ENCODE measurements around the gene TUBA1B. TPM values are rescaled to one million over a fixed set of nuclear protein-coding genes. Genes with fewer than 3 reads are reported as not detected.
A peak's percentile ranks its signal among the peaks of the same experiment; 100 is the strongest.

TUBA1B gene
- polyA plus RNA-seq, 1 experiment = 3,601 TPM

- Histone ChIP-seq H3K36me3 (ENCODE audit: control insufficient read depth, insufficient read depth, low read length) (peaks cover 45% of the 10 kb centered on the region), H3K27me3 (ENCODE audit: control insufficient read depth, insufficient read depth, low read length) (no peaks in the 10 kb centered on the region), H3K4me3 (ENCODE audit: low read depth, low read length) (no peak overlapping the region)
- DNase-seq (ENCODE audit: low read depth) = no peak
- CTCF ChIA-PET = interaction anchor here (0.6 to 9.8 kb wide), 9 partner anchors 9 to 37 kb away, joined by 3 to 145 read pairs (median 5); partner anchors contain the start of gene TUBA1B
- no peak for TF ChIP-seq CTCF (IDR thresholded peaks at IDR 0.05; ENCODE audit: insufficient read depth, low read depth, low read length)
- POLR2A ChIA-PET = interaction anchor here (0.5 kb wide), 1 partner anchor 166 kb away, joined by 3 read pairs; no protein-coding TSS in a partner anchor
These were observed 30.8 kb downstream of the TUBA1B start for GRCh38 chr12:49100380-49100779.

GRCh38 chr12:49098703-49099102 is 32.5 kb downstream of the TUBA1B start:
- CTCF ChIA-PET = interaction anchor here (0.7 to 9.8 kb wide), 21 partner anchors 10 to 238 kb away, joined by 3 to 145 read pairs (median 7); partner anchors contain the start of genes C1QL4, LMBR1L, RHEBL1 and TUBA1B
- Histone ChIP-seq H3K27me3 (ENCODE audit: control insufficient read depth, insufficient read depth, low read length) (peaks cover 8% of the 10 kb centered on the region), H3K4me3 (ENCODE audit: low read depth, low read length) (no peak overlapping the region), H3K36me3 (ENCODE audit: control insufficient read depth, insufficient read depth, low read length) (peaks cover 34% of the 10 kb centered on the region)
- TF ChIP-seq CTCF (IDR thresholded peaks at IDR 0.05; ENCODE audit: insufficient read depth, low read depth, low read length) = no peak
- POLR2A ChIA-PET = no interaction called here
- no peak for DNase-seq (ENCODE audit: low read depth)

- TF ChIP-seq CTCF (IDR thresholded peaks at IDR 0.05; ENCODE audit: insufficient read depth, low read depth, low read length) = peak; percentile 85
- DNase-seq (ENCODE audit: low read depth) = no peak
- peaks cover 8% of the 10 kb centered on the region for H3K27me3 ChIP-seq (ENCODE audit: control insufficient read depth, insufficient read depth, low read length)
- POLR2A ChIA-PET = no interaction called here
- CTCF ChIA-PET = interaction anchor here (0.6 to 9.8 kb wide), 22 partner anchors 11 to 299 kb away, joined by 3 to 145 read pairs (median 7); partner anchors contain the start of genes LMBR1L, RHEBL1 and TUBA1B
- no peak overlapping the region for H3K4me3 ChIP-seq (ENCODE audit: low read depth, low read length)
- peaks cover 33% of the 10 kb centered on the region for H3K36me3 ChIP-seq (ENCODE audit: control insufficient read depth, insufficient read depth, low read length)
These were observed 33.2 kb downstream of the TUBA1B start for GRCh38 chr12:49098035-49098451.

- DNase-seq (ENCODE audit: low read depth) = no peak
- CTCF ChIA-PET = interaction anchor here (0.5 to 9.8 kb wide), 14 partner anchors 10 to 240 kb away, joined by 3 to 145 read pairs (median 8); partner anchors contain the start of genes LMBR1L and TUBA1B
- Histone ChIP-seq H3K4me3 (ENCODE audit: low read depth, low read length) (no peak overlapping the region), H3K36me3 (ENCODE audit: control insufficient read depth, insufficient read depth, low read length) (peaks cover 27% of the 10 kb centered on the region), H3K27me3 (ENCODE audit: control insufficient read depth, insufficient read depth, low read length) (peaks cover 8% of the 10 kb centered on the region)
- no peak for TF ChIP-seq CTCF (IDR thresholded peaks at IDR 0.05; ENCODE audit: insufficient read depth, low read depth, low read length)
- POLR2A ChIA-PET = no interaction called here
These were observed 33.8 kb downstream of the TUBA1B start for GRCh38 chr12:49097381-49097780.

- H3K4me3 ChIP-seq (ENCODE audit: low read depth, low read length) = no peak overlapping the region
- POLR2A ChIA-PET = interaction anchor here (0.6 kb wide), 1 partner anchor 35 kb away, joined by 3 read pairs; no protein-coding TSS in a partner anchor
- no peak for DNase-seq (ENCODE audit: low read depth)
- H3K27me3 ChIP-seq (ENCODE audit: control insufficient read depth, insufficient read depth, low read length) = peaks cover 8% of the 10 kb centered on the region
- CTCF ChIA-PET = interaction anchor here (1.0 to 4.7 kb wide), 9 partner anchors 9 to 141 kb away, joined by 3 to 30 read pairs (median 7); partner anchors contain the start of gene LMBR1L
- no peak for TF ChIP-seq CTCF (IDR thresholded peaks at IDR 0.05; ENCODE audit: insufficient read depth, low read depth, low read length)
- H3K36me3 ChIP-seq (ENCODE audit: control insufficient read depth, insufficient read depth, low read length) = peaks cover 10% of the 10 kb centered on the region
These were observed 36.2 kb downstream of the TUBA1B start for GRCh38 chr12:49094975-49095365.

Data from BJ (cell line).